Mammary epithelial cell (primary cell): Measurements from ENCODE around the gene MLEC.

Experiments used
- EZH2 ChIP-seq: IDR thresholded peaks from 2 replicates; pipeline ENCODE4 v1.6.1; 2012; ENCODE audit warnings: low read length, inconsistent platforms, borderline replicate concordance
- TF ChIP-seq, protein P1 (sequence below), 2 donors: IDR thresholded peaks in 1 of 2; conservative IDR thresholded peaks in 1 of 2; 2 replicates each; pipeline ENCODE4 v1.5.1; 2011 to 2012; ENCODE audit warnings: inconsistent platforms in 2 of 2, low read length in 2 of 2, mild to moderate bottlenecking in 2 of 2, control low read depth in 1 of 2, low read depth in 1 of 2; ENCODE audit not compliant: insufficient read depth in 1 of 2; ENCODE audit errors: extremely low read depth in 1 of 2

DNA sequence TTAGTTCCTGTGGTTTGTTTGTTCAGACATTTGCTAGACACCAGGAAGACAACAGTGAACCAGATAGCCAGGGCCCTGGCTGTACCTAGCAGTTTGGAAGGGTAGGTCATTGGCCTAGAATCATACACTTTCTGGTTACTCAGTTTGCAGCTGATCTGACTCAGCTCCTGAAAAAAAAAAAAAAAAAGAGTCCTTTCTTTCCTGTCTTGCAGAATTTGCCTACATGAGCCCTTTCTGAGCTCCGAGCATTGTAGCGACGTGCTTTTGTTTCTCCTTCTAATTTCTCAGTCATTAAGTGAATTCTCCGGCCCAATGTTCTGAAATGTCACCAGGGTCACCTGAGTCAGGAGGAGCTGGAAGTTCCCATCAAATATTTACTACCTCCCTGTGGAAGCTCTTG, 44.1 kb upstream of the MLEC start:
- TF ChIP-seq, protein P1, sequence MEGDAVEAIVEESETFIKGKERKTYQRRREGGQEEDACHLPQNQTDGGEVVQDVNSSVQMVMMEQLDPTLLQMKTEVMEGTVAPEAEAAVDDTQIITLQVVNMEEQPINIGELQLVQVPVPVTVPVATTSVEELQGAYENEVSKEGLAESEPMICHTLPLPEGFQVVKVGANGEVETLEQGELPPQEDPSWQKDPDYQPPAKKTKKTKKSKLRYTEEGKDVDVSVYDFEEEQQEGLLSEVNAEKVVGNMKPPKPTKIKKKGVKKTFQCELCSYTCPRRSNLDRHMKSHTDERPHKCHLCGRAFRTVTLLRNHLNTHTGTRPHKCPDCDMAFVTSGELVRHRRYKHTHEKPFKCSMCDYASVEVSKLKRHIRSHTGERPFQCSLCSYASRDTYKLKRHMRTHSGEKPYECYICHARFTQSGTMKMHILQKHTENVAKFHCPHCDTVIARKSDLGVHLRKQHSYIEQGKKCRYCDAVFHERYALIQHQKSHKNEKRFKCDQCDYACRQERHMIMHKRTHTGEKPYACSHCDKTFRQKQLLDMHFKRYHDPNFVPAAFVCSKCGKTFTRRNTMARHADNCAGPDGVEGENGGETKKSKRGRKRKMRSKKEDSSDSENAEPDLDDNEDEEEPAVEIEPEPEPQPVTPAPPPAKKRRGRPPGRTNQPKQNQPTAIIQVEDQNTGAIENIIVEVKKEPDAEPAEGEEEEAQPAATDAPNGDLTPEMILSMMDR (conservative IDR thresholded peaks at IDR 0.05 in 1 of 2, IDR thresholded peaks at IDR 0.05 in 1 of 2; ENCODE audit: extremely low read depth in 1 of 2, insufficient read depth in 1 of 2, low read depth in 1 of 2, low read length in 2 of 2) = no peak
- TF ChIP-seq EZH2 = no peak
